Caco-2 (cell line): ENCODE data around the gene ACAD10. TPM values are rescaled to one million over a fixed set of nuclear protein-coding genes. Genes with fewer than 3 reads are reported as not detected.

ENCODE experiments used
- BruUV-seq: library from RNA; stranded (reverse); fragments of 400-500 nt; replicated peaks from 2 replicates; lab custom pipeline; 2021; lab: Mats Ljungman, UMichigan
- CTCF ChIA-PET: fragments of 300-600 bp; sonication (Branson Sonifier 250); formaldehyde crosslinking; loops from one replicate; lab custom pipeline; 2022; ENCODE audit warnings: antibody characterized with exemption; lab: Charles Lee
- POLR2A ChIA-PET: fragments of 300-600 bp; sonication (Branson Sonifier 250); formaldehyde crosslinking; loops from one replicate; lab custom pipeline; 2022; ENCODE audit warnings: antibody characterized with exemption; lab: Charles Lee
- DNase-seq, 2 experiments: peaks; one replicate each; pipeline versions ENCODE4 v3.0.0 to v3.0.0-alpha.2; 2020 to 2022
- H3K27me3 ChIP-seq: replicated peaks from 2 replicates; pipeline ENCODE4 v1.6.0; 2011; ENCODE audit warnings: low read length; ENCODE audit not compliant: control insufficient read depth, insufficient read depth
- H3K36me3 ChIP-seq: 2 replicates; pipeline ENCODE4 v1.5.1; 2011; ENCODE audit warnings: low read length; ENCODE audit not compliant: control insufficient read depth, insufficient read depth
- H3K4me1 ChIP-seq: fragments of 250-450 bp; sonication (Bioruptor Pico); 2 replicates; pipeline ENCODE4 v1.5.1; 2020; ENCODE audit warnings: mild to moderate bottlenecking
- H3K4me3 ChIP-seq: 2 replicates; pipeline ENCODE4 v1.5.1; 2011; ENCODE audit warnings: low read depth, mild to moderate bottlenecking, control low read depth, low read length
- H3K9me3 ChIP-seq: fragments of 250-450 bp; sonication (Bioruptor Pico); 2 replicates; pipeline ENCODE4 v1.5.1; 2020; ENCODE audit warnings: mild to moderate bottlenecking, moderate library complexity
- H3K27ac Mint-ChIP-seq: one replicate; pipeline ENCODE4 v1.8.0; 2022; ENCODE audit warnings: mixed read lengths; ENCODE audit not compliant: unreplicated experiment
- H3K27me3 Mint-ChIP-seq: one replicate; pipeline ENCODE4 v1.8.0; 2022; ENCODE audit warnings: mixed read lengths; ENCODE audit not compliant: insufficient read depth, unreplicated experiment
- H3K36me3 Mint-ChIP-seq: one replicate; pipeline ENCODE4 v1.8.0; 2022; ENCODE audit warnings: mild to moderate bottlenecking, mixed read lengths; ENCODE audit not compliant: insufficient read depth, unreplicated experiment
- H3K4me1 Mint-ChIP-seq: one replicate; pipeline ENCODE4 v1.8.0; 2022; ENCODE audit warnings: low read depth, mixed read lengths; ENCODE audit not compliant: unreplicated experiment
- H3K4me3 Mint-ChIP-seq: one replicate; pipeline ENCODE4 v1.8.0; 2022; ENCODE audit warnings: mild to moderate bottlenecking, moderate library complexity, mixed read lengths; ENCODE audit not compliant: unreplicated experiment
- H3K9me3 Mint-ChIP-seq: one replicate; pipeline ENCODE4 v1.8.0; 2022; ENCODE audit warnings: mixed read lengths; ENCODE audit not compliant: unreplicated experiment
- intact Hi-C: fragments of 100-400 bp; cut with micrococcal nuclease; formaldehyde crosslinking; loops from one replicate; pipeline ENCODE4 v1.10.0; 2022; ENCODE audit not compliant: unreplicated experiment
- total RNA-seq: library from RNA; stranded (reverse); gene quantifications from 2 replicates; pipeline ENCODE4 v1.2.3, GENCODE V29; 2022
- TF ChIP-seq, protein P1 (sequence below), 2 experiments: fragments of 200-600 bp in 1 of 2; IDR thresholded peaks; 1 replicate in 1 of 2; 2 replicates in 1 of 2; pipeline versions ENCODE4 v1.5.1 to v1.8.0; 2011 to 2022; ENCODE audit warnings: antibody characterized with exemption in 1 of 2, control low read depth in 1 of 2, inconsistent platforms in 1 of 2, low read depth in 1 of 2, low read length in 1 of 2, mild to moderate bottlenecking in 1 of 2, moderate library complexity in 1 of 2; ENCODE audit not compliant: insufficient read depth in 1 of 2, severe bottlenecking in 1 of 2, unreplicated experiment in 1 of 2

The ACAD10 gene
- total RNA-seq, 1 experiment from 2014 or later: 19.0 TPM

DNA sequence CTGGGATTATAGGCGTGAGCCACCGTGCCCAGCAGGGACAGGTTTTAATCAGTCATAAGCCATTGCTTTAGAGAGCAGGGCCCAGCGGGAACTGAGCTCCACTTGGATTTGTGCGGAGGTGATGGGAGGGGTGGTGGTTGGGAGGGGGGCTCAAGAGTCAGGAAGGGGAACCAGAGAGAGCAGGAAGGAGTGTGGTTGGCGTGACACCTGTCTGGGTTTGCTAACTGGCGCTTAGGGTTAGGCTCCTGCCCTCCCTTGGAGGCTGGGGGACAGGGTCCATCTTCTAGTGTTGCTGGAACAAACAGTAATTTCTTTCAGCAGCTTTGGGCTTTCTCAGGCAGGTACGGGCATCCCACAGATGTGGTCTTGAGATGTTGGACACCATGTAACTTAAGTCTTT is 73.4 kb downstream of the ACAD10 start:
- H3K36me3 Mint-ChIP-seq: peaks cover 4% of the 10 kb centered on the region
- CTCF ChIA-PET: no interaction called here
- Histone ChIP-seq H3K4me3 (no peak overlapping the region), H3K36me3 (no peaks in the 10 kb centered on the region; the same call in 1 of the 2 replicates), H3K9me3 (no peaks in the 10 kb centered on the region), H3K4me1 (no peaks in the 10 kb centered on the region), H3K27me3 (no peaks in the 10 kb centered on the region)
- POLR2A ChIA-PET: no interaction called here
- TF ChIP-seq, protein P1, sequence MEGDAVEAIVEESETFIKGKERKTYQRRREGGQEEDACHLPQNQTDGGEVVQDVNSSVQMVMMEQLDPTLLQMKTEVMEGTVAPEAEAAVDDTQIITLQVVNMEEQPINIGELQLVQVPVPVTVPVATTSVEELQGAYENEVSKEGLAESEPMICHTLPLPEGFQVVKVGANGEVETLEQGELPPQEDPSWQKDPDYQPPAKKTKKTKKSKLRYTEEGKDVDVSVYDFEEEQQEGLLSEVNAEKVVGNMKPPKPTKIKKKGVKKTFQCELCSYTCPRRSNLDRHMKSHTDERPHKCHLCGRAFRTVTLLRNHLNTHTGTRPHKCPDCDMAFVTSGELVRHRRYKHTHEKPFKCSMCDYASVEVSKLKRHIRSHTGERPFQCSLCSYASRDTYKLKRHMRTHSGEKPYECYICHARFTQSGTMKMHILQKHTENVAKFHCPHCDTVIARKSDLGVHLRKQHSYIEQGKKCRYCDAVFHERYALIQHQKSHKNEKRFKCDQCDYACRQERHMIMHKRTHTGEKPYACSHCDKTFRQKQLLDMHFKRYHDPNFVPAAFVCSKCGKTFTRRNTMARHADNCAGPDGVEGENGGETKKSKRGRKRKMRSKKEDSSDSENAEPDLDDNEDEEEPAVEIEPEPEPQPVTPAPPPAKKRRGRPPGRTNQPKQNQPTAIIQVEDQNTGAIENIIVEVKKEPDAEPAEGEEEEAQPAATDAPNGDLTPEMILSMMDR (IDR thresholded peaks at IDR 0.05; ENCODE audit: insufficient read depth in 1 of 2, low read depth in 1 of 2, low read length in 1 of 2, severe bottlenecking in 1 of 2, unreplicated experiment in 1 of 2): no peak
- no peaks in the 10 kb centered on the region for H3K9me3 Mint-ChIP-seq
- DNase-seq: no peak
- H3K4me3 Mint-ChIP-seq: no peak overlapping the region
- no TSS peak for BruUV-seq
- no peaks in the 10 kb centered on the region for H3K4me1 Mint-ChIP-seq
- no peaks in the 10 kb centered on the region for H3K27me3 Mint-ChIP-seq
- no peak overlapping the region for H3K27ac Mint-ChIP-seq
- intact Hi-C loops: no loop called here

DNA sequence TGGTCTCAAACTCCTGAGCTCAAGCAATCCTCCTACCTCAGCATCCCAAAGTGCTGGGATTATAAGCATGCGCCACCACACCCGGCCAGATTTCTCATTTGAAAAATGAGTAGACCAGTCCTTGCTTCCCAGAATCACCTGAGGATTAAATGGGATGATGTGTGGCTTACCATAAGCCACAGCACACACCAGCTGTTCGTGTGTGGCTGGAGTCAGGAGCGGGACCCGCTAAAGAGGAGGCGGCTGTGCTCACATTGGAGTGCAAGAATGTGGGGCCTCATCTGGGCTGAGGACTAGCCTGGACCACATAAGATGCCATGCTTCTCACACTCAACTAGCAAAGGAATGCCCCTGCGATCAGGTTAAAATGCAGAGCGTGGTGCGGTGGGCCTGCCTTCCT is 74.1 kb downstream of the ACAD10 start:
- CTCF ChIA-PET: interaction anchor here (0.6 kb wide), 1 partner anchor 48 kb away, joined by 3 read pairs; no protein-coding TSS in a partner anchor
- BruUV-seq: no TSS peak

DNA sequence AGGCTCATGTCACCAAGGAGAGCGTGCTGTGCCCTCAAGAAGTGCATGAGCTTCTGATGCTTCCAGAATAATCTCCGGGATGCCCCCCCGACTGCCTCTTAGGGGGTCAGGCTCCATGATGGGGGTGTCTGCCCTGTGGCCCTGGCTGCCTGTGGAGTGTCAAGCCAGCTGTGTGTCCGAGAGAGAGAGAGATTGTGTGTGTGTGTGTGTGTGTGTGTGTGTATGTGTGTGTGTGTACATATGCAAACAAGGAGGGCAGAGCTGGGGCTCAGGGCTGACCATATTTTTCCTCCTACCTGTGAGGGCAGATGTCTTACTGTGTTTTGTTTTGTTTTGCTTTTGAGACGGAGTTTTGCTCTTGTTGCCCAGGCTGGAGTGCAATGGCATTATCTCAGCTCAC is 75.2 kb downstream of the ACAD10 start:
- Mint-ChIP-seq H3K36me3 (peaks cover 4% of the 10 kb centered on the region), H3K27ac (no peak overlapping the region), H3K27me3 (no peaks in the 10 kb centered on the region), H3K9me3 (no peaks in the 10 kb centered on the region), H3K4me3 (no peak overlapping the region), H3K4me1 (peaks cover 2% of the 10 kb centered on the region)
- Histone ChIP-seq H3K36me3 (no peaks in the 10 kb centered on the region), H3K9me3 (no peaks in the 10 kb centered on the region), H3K4me1 (no peaks in the 10 kb centered on the region; the same call in 1 of the 2 replicates), H3K27me3 (no peaks in the 10 kb centered on the region), H3K4me3 (no peak overlapping the region)
- no peak for DNase-seq
- TF ChIP-seq, protein P1 (IDR thresholded peaks at IDR 0.05; ENCODE audit: insufficient read depth in 1 of 2, low read depth in 1 of 2, low read length in 1 of 2, severe bottlenecking in 1 of 2, unreplicated experiment in 1 of 2): no peak
- intact Hi-C loops: no loop called here
- POLR2A ChIA-PET: interaction anchor here (0.8 kb wide), 1 partner anchor 14 kb away, joined by 3 read pairs; no protein-coding TSS in a partner anchor
- no TSS peak for BruUV-seq
- CTCF ChIA-PET: no interaction called here

More for the DNA sequence above, 74.1 kb downstream of the ACAD10 start:
- intact Hi-C loops: no loop called here
- POLR2A ChIA-PET: no interaction called here
- Mint-ChIP-seq H3K4me1 (no peaks in the 10 kb centered on the region), H3K36me3 (peaks cover 4% of the 10 kb centered on the region), H3K4me3 (no peak overlapping the region), H3K27me3 (no peaks in the 10 kb centered on the region), H3K9me3 (no peaks in the 10 kb centered on the region), H3K27ac (no peak overlapping the region)
- no peak for DNase-seq
- Histone ChIP-seq H3K36me3 (no peaks in the 10 kb centered on the region; the same call in 1 of the 2 replicates), H3K9me3 (no peaks in the 10 kb centered on the region), H3K4me1 (no peaks in the 10 kb centered on the region), H3K4me3 (no peak overlapping the region), H3K27me3 (no peaks in the 10 kb centered on the region)
- TF ChIP-seq, protein P1 (IDR thresholded peaks at IDR 0.05; ENCODE audit: insufficient read depth in 1 of 2, low read depth in 1 of 2, low read length in 1 of 2, severe bottlenecking in 1 of 2, unreplicated experiment in 1 of 2): no peak
